MV-4-11 (cell line): ENCODE measurements around the gene RNPEP.
"Not testable (repeated sequence)": the region's sequence is repeated elsewhere in the genome, so short reads cannot be mapped to it uniquely, and the experiment has no call there.

Experiments used
- DNase-seq: peaks from one replicate; lab custom pipeline; 2025; lab: John Stamatoyannopoulos, UW

RNPEP gene

DNA sequence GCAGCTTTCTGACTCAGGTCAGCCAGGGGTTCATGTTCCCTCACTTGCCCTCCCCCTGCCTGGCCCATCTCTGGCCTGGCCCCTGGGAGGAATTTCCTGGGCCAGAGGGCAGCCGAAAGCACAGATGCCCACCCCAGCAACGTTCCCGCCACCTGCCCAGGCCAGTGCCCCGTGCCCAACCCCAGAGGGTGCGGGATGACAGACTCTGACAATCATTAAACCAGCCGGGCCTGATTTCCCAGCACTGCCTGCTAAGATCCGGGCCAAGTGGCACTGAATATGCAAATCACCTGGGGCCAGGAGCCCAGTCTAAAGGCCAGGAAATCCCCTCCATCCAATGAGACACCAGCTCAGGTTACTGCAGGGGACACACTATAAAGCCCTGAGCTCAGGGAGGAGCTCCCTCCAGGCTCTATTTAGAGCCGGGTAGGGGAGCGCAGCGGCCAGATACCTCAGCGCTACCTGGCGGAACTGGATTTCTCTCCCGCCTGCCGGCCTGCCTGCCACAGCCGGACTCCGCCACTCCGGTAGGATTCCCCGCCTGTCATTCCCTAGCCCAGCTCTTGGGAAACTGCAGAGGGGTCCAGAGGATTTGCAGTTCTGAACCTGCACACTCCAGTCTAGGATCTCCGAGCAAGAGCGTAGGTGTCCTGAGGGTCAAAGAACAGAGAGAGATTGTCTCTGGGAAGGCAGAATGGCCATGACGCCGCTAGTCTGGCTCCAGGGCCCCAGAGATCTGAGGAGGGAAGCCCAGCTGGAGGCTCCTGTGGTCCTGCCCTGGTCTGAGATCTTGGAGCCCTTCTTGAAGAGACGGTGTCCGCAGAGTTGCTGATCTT lies 27.9 kb downstream of the RNPEP start, which contains the start of gene ELF3:
Gene ELF3 (plus strand): TSS at position 408 of the 836 bp plus-strand sequence. CDS start 550 bp downstream, outside the sequence.
- no peak for DNase-seq

- DNase-seq: no peak
Observed at GRCh38 chr1:202011994-202012393, 29.5 kb downstream of the RNPEP start.

DNA sequence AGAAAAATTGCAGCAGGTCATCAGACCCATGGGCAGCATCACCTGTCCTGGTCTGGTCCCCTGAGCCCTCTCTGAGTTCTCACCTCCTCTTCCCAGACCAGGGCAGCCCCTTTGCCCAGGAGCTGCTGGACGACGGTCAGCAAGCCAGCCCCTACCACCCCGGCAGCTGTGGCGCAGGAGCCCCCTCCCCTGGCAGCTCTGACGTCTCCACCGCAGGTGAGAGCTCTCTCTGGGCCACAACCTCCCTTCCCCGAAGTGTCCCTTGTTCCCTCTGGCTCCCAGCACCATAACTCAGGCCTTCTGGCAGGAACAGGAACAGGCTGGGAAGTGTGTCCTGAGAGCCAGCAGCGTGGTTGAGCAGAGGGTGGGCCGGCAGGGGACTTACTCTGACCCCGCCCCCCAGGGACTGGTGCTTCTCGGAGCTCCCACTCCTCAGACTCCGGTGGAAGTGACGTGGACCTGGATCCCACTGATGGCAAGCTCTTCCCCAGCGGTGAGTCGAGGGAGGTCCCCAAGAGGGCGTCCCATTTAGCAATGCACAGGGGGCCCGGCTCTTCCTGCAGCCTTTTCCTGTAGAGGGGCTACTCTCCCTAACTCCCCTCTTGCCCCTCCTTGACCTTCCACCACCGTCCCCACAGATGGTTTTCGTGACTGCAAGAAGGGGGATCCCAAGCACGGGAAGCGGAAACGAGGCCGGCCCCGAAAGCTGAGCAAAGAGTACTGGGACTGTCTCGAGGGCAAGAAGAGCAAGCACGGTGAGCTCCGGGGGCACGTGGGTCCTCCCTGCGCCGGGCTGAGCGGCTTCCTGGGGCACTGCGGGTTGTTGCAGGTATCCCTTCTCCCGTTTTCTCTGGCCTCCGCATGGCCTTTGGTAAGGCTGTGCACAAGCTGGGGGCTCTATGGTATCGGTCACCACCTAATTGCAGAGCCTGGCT lies 30.4 kb downstream of the RNPEP start:
- no peak for DNase-seq

DNA sequence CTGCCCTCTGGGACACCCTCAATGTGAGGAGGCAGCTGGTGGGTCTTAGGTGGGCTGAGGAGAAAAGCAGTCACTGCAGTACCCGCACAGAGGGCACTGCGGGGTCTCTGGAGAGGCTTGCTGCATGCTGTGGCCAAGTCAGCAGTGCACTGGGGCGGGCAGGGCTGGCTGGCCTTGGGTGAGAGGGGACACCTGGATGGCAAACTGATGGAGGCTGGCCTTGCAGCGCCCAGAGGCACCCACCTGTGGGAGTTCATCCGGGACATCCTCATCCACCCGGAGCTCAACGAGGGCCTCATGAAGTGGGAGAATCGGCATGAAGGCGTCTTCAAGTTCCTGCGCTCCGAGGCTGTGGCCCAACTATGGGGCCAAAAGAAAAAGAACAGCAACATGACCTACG lies 31.2 kb downstream of the RNPEP start:
- no peak for DNase-seq

- no peak for DNase-seq
Observed at GRCh38 chr1:202014060-202014459, 31.6 kb downstream of the RNPEP start.

GRCh38 chr1:202014915-202015661 lies 32.6 kb downstream of the RNPEP start:
- no peak for DNase-seq

- DNase-seq: no peak
Observed at GRCh38 chr1:202015662-202015937, 33.2 kb downstream of the RNPEP start.

- DNase-seq: no peak
Observed at GRCh38 chr1:202016022-202016810, 33.8 kb downstream of the RNPEP start.

GRCh38 chr1:202016811-202017748 lies 34.6 kb downstream of the RNPEP start:
- no peak for DNase-seq

DNA sequence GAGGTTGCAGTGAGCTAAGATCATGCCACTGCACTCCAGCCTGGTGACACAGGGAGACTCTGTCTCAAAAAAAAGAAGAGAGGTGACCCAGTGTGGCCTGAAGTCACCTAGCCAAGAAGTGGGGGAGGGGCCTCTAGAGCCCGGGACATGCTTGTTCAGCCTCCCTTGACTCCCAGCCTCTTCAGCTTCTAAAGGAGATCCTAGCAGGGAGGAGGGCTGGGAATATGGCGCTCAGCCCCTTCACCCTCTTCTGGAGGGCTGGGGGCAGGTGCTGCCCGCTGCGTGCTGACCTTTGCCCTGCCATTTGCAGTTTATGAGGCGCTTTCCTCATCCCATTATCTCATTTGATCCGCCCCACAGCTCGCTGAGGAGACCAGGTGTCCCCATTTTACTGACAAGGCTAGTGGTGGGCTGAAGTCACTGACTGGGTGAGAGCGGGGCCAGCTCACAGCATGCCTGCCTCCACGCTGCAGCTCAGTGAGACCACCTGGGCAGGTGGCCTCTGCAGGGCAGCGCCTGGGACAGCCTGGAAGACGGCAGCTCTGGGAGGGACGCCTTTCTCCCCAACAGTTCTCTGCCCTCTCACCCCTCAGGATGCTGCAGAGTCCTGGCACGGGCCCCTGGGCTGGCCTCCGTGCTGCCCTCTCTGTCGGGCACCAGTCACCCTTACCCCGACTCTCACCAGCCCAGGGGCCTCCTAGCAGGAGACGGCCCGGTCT lies 35.5 kb downstream of the RNPEP start:
- no peak for DNase-seq

DNA sequence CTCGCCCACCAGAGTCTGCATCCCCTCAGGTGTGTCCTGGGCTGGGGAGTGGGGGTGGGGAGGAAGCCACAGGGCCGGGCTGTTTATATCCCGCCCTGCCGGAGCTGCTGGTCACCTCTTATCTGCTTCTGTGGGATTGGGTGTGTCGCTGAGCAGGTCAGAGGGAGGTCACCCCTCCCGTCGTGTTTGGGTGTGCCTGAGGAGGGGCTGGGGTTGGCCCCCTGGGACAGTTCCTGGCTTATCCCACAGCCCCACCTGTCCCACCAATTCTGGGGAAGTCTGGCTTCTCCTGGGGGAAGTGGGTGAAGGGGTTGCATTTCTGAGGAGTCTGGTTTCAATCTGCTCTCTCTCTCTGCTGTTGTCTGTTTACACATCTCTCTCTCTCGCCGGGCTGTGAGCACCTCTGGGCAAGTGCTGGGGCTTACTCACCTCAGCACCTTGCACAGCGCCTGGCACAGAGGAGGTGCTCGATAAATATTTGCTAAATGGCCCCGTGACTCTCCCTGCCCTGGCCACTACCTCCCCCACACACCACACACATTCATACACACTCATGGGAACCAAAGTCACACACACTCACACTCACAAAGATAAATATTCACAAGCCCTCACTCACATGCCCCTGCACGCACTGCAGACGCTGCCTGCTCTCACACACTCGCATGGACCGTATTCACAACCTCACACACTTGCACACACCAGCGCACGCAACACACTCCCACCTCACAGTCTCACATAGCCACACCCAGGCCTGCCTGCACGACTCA lies 36.2 kb downstream of the RNPEP start:
- no peak for DNase-seq

DNA sequence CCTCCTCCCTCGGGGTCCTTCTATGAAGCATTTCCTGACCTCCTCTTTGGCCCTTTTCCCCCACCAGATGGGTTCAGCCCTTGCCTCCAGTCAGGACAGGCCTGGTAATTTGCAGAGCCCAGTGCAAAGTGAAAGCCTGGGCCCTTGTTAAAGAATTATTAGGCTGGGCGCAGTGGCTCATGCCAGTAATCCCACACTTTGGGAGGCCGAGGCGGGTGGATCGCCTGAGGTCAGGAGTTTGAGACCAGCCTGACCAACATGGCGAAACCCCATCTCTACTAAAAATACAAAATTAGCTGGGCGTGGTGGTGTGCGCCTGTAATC lies 36.7 kb downstream of the RNPEP start:
- DNase-seq: not testable (repeated sequence)

- no peak for DNase-seq
Observed at GRCh38 chr1:202023001-202023433, 40.6 kb downstream of the RNPEP start.

DNA sequence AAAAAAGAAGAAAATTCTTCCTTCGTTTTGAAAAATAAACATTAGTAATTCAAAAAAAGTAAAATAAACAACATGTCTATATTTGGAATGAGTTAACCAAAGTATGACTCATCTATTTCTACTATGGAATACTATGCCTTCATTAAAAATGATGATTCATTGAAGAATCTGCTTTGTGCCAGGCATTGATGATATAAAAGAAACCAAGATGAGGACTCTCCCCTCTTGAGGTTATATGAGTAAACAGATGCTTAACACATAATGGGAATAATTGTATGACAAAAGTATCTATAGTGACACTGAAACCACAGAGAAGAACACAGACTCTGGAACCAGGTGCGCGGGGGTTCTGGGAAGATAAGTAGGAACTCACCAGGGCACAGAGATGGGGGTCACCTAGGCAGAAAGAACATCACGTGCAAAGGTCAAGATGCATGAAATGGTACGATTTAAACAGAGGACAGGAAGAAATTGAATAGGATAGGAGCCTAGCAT lies 46.8 kb downstream of the RNPEP start:
- DNase-seq: no peak

DNA sequence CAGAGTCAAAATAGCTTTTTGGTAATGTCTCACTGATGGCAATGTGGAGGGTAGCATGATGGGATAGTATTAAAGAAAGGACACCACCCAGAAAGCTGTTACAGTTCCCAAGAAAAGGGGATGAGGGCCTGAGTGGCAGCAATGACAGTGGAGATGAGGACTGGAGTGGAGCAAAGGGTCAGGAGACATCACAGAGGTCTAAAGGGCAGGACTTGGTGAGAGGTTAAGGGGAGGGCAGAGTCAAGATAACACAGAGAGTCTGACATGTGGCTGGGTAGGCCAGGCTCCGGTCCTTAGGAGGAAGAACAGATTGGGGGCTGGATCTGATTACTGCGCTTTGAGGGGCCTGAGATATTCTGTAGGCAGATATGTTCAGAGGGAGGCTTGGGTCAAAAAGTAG lies 47.3 kb downstream of the RNPEP start:
- DNase-seq: no peak

DNA sequence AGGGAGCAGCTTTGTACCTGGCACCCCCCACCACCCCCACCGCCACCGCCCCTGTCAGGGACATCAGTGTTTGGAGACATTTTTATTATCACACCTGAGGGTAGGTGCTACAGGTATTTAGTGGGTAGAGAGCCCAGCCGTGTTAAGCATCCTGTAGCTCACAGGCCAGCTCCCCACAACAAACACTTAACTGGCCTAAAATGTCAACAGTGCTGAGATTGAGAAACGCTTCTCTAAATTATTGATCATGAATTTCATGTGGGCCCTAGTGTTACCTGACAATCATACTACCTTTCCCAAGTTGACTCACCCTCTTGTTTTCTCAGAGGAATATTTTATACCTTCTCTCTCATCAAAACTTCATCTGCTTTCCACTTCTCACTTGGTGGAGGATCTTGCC lies 49.3 kb downstream of the RNPEP start:
- no peak for DNase-seq

- no peak for DNase-seq
Observed at GRCh38 chr1:202034149-202034682, 51.8 kb downstream of the RNPEP start.

DNA sequence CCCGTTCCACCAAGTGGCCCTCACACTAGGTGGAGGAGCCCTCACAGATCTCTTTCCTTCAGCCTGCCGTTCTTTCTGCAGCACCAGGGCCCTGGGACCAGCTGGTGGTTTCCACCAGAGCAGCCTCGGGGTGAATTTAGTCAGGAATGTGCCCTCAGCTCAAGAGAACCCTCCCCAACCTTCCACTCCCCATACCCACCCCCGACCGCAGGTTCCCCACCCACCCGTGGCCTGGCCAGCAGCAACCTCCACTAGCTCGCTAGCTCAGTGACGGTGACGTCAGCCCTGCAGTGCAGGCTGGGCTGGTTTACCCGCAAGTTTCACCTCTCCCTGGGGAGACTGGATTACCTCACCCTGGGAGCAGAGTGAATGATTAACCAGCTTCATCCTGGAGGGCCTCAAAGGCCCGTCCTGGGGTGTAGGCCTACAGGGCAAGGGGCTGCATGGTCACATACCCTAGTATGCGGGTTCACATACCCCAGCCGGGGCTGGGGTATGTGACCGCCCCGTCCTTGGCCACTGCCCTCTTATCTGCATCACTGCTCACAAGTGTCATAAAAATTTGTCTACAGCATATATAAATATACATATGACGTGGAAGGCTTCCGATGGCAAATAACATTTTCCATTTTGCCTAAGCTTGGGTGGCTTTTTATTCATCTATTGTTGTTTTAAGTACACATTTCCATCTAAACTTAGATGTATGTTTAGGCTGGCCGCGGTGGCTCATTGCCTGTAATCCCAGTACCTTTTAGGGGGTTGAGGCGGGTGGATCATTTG lies 52.4 kb downstream of the RNPEP start:
- peak; percentile 78 for DNase-seq
